ENCODE results near the gene NRDE2.
"Not testable (repeated sequence)": the region's sequence is repeated elsewhere in the genome, so short reads cannot be mapped to it uniquely, and the experiment has no call there.

The NRDE2 gene

DNA sequence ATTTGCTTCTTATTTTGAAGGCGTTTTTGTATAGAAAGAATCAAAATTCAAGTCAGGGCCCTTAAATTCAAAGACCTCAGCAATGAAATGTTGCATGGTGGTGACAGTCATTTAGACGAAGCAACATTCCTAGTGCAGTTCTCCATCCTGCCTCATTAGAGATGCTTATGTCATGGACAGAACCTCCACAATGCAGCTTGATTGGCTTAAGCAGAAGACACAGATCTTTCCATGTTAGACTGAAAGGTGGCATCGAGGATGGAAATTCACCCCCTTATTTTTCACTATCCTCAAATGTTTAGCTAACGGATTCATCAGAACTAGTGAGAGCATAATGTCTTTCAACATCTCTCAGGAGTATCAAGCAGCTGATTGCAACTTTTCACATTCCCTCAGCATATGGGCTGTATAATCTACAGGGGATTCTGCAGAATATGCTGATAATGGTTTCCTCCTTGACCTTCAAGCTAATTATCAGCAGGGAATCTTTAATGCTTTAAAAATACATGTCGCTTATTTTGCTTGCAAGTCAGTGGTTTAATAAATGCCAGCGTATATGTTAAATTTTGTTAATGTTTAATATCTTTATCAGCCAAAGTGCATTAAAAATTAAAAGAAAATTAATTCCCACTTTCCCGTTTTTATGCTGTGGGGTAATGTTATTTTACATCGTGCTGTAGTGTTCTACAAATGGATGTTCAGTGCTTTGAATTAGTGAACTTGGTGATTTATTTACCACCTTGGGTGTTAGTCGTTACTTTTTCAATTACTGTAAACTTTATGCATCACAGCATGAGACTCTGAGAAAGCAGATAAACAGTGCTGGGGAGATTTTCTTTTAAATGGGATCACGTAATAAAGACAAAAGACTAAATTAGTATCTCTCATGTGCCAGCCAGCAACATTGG, 12.8 kb upstream of the NRDE2 start:
- no peak for DNase-seq (ENCODE audit: low read depth)

- no peak for DNase-seq (ENCODE audit: low read depth)
Observed at GRCh38 chr14:90342327-90342726, 10.6 kb upstream of the NRDE2 start.

DNA sequence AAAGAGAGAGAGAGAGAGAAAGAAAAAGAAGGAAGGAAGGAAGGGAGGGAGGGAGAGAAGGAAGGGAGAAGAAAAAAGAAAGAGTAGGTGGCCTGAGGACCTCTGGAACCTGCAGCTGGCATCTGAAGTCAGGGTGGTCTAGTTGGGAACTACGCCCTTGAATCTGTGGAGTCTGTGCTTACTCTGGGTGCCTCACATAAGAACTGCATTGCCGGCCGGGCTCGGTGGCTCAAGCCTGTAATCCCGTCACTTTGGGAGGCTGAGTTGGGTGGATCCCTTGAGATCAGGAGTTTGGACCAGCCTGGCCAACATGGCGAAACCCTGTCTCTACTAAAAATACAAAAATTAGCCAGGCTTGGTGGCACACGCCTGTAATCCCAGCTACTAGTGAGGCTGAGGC, 10.0 kb upstream of the NRDE2 start:
- no peak for DNase-seq (ENCODE audit: low read depth)

DNA sequence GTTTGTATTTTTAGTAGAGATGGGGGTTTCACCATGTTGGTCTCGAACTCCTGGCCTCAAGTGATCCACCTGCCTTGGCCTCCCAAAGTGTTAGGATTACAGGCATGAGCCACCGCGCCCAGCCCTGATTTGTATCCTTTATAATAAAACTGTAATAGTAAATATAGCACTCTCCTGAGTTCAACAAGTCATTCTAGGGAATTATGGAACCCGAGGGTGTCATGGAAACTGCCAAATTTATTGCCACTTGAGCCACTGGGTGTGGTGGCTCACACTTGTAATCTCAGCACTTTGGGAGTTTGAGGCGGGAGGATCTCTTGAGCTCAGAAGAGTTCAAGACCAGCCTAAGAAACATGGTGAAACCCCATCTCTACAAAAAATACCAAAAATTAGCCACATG, 9.5 kb upstream of the NRDE2 start:
- DNase-seq (ENCODE audit: low read depth): not testable (repeated sequence)

DNA sequence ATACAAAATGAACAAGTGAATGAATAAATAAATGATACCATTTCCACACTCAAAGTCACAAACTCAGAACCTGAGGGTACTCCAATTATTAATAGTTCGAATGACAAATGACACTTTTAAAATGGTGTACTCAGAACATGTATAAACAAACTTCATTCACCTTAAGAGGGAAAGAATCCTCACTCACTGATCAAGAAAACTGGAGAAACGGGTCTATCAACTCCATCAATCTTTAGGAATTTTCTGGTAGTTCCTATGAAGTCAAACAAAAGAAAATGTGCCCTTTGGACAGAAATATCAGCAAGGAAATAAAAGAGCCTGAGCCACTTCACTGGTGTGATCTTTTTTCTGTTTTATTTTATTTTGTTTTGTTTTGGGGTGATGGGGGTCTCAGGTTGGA, 5.2 kb upstream of the NRDE2 start:
- DNase-seq (ENCODE audit: low read depth): no peak

DNA sequence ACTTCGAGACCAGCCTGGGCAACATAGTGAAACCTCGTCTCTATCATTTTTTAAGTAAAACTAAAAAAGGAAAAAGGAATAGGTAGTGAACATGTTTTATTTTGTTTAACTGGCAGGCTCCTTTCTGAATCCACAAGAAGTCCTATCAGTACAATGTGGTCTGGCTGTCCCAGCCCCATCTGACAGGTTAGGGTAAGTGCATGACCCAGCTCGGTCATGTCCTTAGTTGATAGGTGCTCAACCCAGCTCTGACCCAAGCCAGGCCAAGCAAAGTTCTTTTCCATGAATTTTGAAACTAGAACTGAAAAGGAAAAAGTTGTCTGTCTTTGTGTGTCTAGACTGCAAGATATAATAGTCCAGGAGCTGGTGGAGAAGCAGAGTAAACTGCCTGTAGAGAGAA, 4.7 kb upstream of the NRDE2 start:
- DNase-seq (ENCODE audit: low read depth): no peak

GRCh38 chr14:90332271-90332584, 487 bp upstream of the NRDE2 start:
- DNase-seq (ENCODE audit: low read depth): no peak

GRCh38 chr14:90330203-90331196, 1.2 kb downstream of the NRDE2 start:
- DNase-seq (ENCODE audit: low read depth): no peak

DNA sequence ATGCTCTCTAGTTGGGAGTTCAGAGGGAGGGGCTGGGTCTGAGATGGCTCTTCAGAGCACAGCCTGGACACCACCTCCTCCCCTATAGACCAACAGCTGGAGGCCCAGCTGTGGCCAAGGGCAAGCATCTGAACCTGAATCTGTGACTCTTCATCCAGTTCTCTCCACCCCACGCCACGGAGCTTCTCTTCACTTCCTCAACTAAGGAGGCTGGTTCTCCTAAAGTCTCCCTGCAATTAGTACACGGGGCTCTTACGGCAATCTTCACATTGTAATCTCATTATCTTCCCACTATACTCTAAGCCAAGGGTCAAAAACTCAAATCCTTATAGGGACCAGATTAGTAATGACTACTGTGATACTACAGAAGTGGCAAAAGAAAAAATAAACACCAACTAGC, 9.8 kb downstream of the NRDE2 start:
- no peak for DNase-seq (ENCODE audit: low read depth)

DNA sequence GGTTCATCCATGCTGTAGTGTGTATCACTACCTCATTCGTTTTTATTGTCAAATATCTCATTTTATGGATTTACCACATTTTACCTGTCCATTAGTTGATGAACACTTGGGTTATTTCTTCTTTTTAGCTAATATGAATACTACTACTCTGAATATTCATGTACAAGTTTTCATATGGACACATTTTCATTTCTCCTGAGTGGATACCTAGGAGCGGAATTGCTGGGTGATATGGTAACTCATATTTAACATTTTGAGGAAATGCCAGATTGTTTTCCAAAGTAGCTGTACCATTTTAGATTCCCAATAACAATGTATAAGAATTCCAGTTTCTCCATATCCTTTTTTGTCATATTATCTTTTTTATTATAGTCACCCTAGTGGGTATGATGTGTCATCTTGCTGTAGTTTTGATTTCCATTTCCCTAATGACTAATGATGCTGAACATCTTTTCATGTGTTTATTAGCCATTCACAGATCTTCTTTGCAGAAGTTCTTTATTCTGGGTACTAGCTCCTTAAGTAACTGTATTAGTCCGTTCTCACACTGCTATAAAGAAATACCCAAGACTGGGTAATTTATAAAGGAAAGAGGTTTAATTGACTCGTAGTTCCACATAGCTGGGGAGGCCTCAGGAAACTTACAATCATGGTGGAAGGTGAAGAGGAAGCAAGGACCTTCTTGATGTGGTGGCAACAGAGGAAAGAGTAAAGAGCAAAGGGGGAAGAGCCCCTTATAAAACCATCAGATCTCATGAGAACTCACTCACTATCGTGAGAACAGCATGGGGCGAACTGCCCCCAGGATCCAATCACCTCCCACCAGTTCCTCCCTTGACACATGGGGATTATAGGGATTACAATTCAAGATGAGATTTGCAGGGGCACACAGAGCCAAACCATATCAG, 11.9 kb downstream of the NRDE2 start:
- no peak for DNase-seq (ENCODE audit: low read depth)

DNA sequence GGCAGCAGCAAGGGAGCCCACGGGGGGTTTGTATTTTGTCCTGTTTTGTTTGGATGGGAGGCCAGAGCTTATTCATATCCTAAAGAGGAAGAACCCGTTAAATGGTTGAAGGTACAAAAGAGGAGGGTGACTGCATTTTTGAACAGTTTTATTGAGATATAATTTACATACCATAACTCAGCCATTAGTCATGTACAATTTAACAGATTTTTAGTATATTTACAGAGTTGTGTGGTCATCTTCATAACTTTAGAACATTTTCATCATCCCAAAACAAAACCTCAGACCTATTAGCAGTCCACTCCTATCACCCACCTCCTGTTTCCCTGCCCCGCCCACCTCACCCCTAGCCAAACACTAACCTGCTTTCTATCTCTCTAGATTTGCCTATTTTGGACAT, 12.6 kb downstream of the NRDE2 start:
- no peak for DNase-seq (ENCODE audit: low read depth)

- DNase-seq (ENCODE audit: low read depth): no peak
Observed at GRCh38 chr14:90318016-90318415, 13.7 kb downstream of the NRDE2 start.

GRCh38 chr14:90317286-90317685, 14.5 kb downstream of the NRDE2 start:
- no peak for DNase-seq (ENCODE audit: low read depth)

DNA sequence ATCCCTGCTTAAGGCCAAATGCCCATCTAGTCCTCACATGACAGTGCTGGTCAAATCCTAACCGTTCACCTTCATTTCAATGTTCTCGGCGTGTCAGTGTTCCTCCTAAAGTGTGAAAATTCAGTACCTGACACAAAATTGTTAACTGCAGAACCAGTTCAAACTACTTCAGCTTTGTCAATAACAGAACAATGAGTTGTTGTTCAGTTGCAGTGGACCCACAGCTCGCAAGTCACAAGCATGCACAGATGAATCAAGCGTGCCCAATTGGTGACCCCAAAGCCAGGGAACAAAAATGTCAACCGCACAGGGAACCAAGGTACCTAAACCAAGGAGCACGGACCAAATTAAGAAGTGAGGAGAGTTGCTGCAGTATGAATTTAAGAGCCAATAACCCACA, 23.2 kb downstream of the NRDE2 start:
- DNase-seq (ENCODE audit: low read depth): no peak

- no peak for DNase-seq (ENCODE audit: low read depth)
Observed at GRCh38 chr14:90305176-90305601, 26.6 kb downstream of the NRDE2 start.

- DNase-seq (ENCODE audit: low read depth): no peak
Observed at GRCh38 chr14:90304502-90304901, 27.2 kb downstream of the NRDE2 start.

- DNase-seq (ENCODE audit: low read depth): no peak
Observed at GRCh38 chr14:90303473-90303872, 28.3 kb downstream of the NRDE2 start.

- no peak for DNase-seq (ENCODE audit: low read depth)
Observed at GRCh38 chr14:90302529-90303303, 29.0 kb downstream of the NRDE2 start.

- no peak for DNase-seq (ENCODE audit: low read depth)
Observed at GRCh38 chr14:90301668-90302090, 30.1 kb downstream of the NRDE2 start.

DNA sequence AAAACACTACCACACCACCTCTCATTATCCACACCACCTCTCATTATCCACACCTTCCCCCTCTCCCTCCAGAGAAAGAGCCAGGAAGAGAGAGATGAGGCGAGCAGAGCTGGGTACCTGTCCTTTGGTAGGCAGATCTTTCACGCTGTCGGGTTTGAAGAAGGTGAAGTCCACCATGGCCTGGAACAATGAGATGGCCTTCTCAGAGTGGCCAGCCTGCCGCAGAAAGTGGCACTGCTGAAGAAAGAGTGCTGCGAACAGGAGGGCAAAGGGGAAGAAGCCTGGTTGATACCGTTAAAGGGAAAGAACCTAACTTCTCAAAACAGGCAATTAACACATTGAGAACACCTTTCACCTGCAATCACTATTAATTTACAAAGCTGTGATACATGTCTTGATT, 30.6 kb downstream of the NRDE2 start:
- DNase-seq (ENCODE audit: low read depth): no peak

- no peak for DNase-seq (ENCODE audit: low read depth)
Observed at GRCh38 chr14:90300611-90301047, 31.1 kb downstream of the NRDE2 start.
